Measurements from ENCODE around the gene LMBR1. TPM values are rescaled to one million over a fixed set of nuclear protein-coding genes. Genes with fewer than 3 reads are reported as not detected.

The LMBR1 gene
- total RNA-seq, 1 experiment from 2014 or later, result 82.6 TPM

DNA sequence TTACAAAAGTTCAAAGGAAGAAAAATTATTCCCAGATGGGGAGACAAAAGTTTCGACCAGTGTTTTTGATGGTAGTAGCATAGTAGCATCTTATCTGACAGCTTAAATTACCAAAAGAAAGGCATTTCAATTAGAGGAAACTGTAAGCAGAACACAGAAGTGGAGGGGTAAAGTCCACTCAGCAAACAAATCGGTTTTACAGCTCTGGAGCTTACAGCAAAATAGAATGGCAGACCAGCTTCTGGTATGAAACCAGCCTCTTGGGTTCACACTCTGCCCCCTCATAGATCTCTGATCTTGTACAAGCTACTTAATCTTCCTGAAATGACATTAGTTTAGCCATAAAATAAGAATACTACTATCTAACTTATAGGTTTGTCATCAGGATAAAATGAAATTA lies 133.8 kb downstream of the LMBR1 start:
- TF ChIP-seq, protein P1, sequence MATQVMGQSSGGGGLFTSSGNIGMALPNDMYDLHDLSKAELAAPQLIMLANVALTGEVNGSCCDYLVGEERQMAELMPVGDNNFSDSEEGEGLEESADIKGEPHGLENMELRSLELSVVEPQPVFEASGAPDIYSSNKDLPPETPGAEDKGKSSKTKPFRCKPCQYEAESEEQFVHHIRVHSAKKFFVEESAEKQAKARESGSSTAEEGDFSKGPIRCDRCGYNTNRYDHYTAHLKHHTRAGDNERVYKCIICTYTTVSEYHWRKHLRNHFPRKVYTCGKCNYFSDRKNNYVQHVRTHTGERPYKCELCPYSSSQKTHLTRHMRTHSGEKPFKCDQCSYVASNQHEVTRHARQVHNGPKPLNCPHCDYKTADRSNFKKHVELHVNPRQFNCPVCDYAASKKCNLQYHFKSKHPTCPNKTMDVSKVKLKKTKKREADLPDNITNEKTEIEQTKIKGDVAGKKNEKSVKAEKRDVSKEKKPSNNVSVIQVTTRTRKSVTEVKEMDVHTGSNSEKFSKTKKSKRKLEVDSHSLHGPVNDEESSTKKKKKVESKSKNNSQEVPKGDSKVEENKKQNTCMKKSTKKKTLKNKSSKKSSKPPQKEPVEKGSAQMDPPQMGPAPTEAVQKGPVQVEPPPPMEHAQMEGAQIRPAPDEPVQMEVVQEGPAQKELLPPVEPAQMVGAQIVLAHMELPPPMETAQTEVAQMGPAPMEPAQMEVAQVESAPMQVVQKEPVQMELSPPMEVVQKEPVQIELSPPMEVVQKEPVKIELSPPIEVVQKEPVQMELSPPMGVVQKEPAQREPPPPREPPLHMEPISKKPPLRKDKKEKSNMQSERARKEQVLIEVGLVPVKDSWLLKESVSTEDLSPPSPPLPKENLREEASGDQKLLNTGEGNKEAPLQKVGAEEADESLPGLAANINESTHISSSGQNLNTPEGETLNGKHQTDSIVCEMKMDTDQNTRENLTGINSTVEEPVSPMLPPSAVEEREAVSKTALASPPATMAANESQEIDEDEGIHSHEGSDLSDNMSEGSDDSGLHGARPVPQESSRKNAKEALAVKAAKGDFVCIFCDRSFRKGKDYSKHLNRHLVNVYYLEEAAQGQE (IDR thresholded peaks at IDR 0.05; ENCODE audit: insufficient read depth in 1 of 2, low read depth in 2 of 2, low read length in 1 of 2), result no peak
- TF ChIP-seq SIN3A (IDR thresholded peaks at IDR 0.05; ENCODE audit: borderline replicate concordance, insufficient read depth, low read depth, low read length), result no peak
- TF ChIP-seq TCF7L2 (IDR thresholded peaks at IDR 0.05; ENCODE audit: low read depth, low read length), result no peak
- no peak for TF ChIP-seq POLR2AphosphoS5 (IDR thresholded peaks at IDR 0.05; ENCODE audit: low read depth, low read length)
- TF ChIP-seq, protein P2, sequence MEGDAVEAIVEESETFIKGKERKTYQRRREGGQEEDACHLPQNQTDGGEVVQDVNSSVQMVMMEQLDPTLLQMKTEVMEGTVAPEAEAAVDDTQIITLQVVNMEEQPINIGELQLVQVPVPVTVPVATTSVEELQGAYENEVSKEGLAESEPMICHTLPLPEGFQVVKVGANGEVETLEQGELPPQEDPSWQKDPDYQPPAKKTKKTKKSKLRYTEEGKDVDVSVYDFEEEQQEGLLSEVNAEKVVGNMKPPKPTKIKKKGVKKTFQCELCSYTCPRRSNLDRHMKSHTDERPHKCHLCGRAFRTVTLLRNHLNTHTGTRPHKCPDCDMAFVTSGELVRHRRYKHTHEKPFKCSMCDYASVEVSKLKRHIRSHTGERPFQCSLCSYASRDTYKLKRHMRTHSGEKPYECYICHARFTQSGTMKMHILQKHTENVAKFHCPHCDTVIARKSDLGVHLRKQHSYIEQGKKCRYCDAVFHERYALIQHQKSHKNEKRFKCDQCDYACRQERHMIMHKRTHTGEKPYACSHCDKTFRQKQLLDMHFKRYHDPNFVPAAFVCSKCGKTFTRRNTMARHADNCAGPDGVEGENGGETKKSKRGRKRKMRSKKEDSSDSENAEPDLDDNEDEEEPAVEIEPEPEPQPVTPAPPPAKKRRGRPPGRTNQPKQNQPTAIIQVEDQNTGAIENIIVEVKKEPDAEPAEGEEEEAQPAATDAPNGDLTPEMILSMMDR (IDR thresholded peaks at IDR 0.05), result no peak
- no peak overlapping the region for H3K4me3 ChIP-seq (ENCODE audit: low read depth in 2 of 2, low read length in 2 of 2)
- in situ Hi-C loops (cut with HindIII; ENCODE audit: low pct_unique_long_range_greater_than_20kb, low sequenced_read_pairs), result no loop called here
- intact Hi-C loops (cut with micrococcal nuclease; ENCODE audit: unreplicated experiment), result no loop called here
- no peaks in the 10 kb centered on the region for H3K4me1 ChIP-seq (ENCODE audit: control insufficient read depth, insufficient read depth, low read length)
- peaks cover 7% of the 10 kb centered on the region; the same call in 1 of the 2 replicates for H3K9me3 ChIP-seq (ENCODE audit: control insufficient read depth, insufficient read depth, low read depth, low read length)
- no peak overlapping the region for H3K27ac ChIP-seq (ENCODE audit: low read length)
- ChIA-PET POLR2A (no interaction called here), CTCF (no interaction called here)
- no TSS peak for BruUV-seq (replicated peaks)
- peaks cover 3% of the 10 kb centered on the region; the same call in 1 of the 2 replicates for H3K36me3 ChIP-seq (ENCODE audit: control insufficient read depth, insufficient read depth, low read length)
- no peaks in the 10 kb centered on the region for H3K27me3 ChIP-seq (ENCODE audit: control insufficient read depth, insufficient read depth, low read length)
- ATAC-seq (no peak), DNase-seq (ENCODE audit: low read depth, low spot score) (no peak)

DNA sequence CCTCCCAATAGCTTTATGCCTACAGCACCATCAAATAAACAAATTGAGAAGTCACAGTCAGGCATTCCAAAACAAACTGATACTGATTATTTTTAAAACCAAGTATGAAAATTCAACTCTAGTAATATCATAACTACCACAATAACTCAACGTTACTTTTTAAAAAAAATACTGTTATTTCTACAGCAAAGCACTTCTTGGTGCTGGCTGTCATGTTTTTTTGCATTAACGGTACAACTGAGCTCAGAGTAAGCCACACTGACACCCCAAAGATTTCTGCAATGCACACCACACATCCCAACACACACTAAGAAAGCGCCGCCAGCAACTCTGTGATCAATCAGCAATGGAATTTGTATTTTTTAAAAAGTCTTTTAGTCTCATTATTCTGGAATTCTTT lies 138.8 kb downstream of the LMBR1 start:
- ATAC-seq (no peak), DNase-seq (ENCODE audit: low read depth, low spot score) (no peak)
- Histone ChIP-seq H3K27me3 (ENCODE audit: control insufficient read depth, insufficient read depth, low read length) (no peaks in the 10 kb centered on the region), H3K27ac (ENCODE audit: low read length) (no peak overlapping the region), H3K9me3 (ENCODE audit: control insufficient read depth, insufficient read depth, low read depth, low read length) (no peaks in the 10 kb centered on the region), H3K4me3 (ENCODE audit: low read depth in 2 of 2, low read length in 2 of 2) (no peak overlapping the region), H3K4me1 (ENCODE audit: control insufficient read depth, insufficient read depth, low read length) (0 out of 2 replicates have a peak, but pooled peaks cover 5% of the 10 kb centered on the region), H3K36me3 (ENCODE audit: control insufficient read depth, insufficient read depth, low read length) (peaks cover 3% of the 10 kb centered on the region; the same call in 1 of the 2 replicates)
- POLR2A ChIA-PET, result interaction anchor here (0.5 kb wide), 1 partner anchor 179 kb away, joined by 8 read pairs; no protein-coding TSS in a partner anchor
- TF ChIP-seq POLR2AphosphoS5 (IDR thresholded peaks at IDR 0.05; ENCODE audit: low read depth, low read length), result no peak
- TF ChIP-seq SIN3A (IDR thresholded peaks at IDR 0.05; ENCODE audit: borderline replicate concordance, insufficient read depth, low read depth, low read length), result no peak
- no peak for TF ChIP-seq TCF7L2 (IDR thresholded peaks at IDR 0.05; ENCODE audit: low read depth, low read length)
- TF ChIP-seq, protein P2 (IDR thresholded peaks at IDR 0.05), result no peak
- TF ChIP-seq, protein P1 (IDR thresholded peaks at IDR 0.05; ENCODE audit: insufficient read depth in 1 of 2, low read depth in 2 of 2, low read length in 1 of 2), result no peak
- in situ Hi-C loops (cut with HindIII; ENCODE audit: low pct_unique_long_range_greater_than_20kb, low sequenced_read_pairs) (no loop called here), intact Hi-C loops (cut with micrococcal nuclease; ENCODE audit: unreplicated experiment) (no loop called here)
- CTCF ChIA-PET, result no interaction called here
- BruUV-seq (replicated peaks), result no TSS peak
